GM23338 (cell line): ENCODE measurements around the gene PIK3CG. TPM values are rescaled to one million over a fixed set of nuclear protein-coding genes. Genes with fewer than 3 reads are reported as not detected.

ENCODE experiments used
- ATAC-seq: fragments of 200-7000 bp; cut with Tn5 transposase; 3 replicates; pipeline ENCODE4 v1.9.1; 2020
- DNase-seq: peaks from one replicate; pipeline ENCODE4 v3.0.0-alpha.2; 2015; ENCODE audit warnings: low spot score
- H2AFZ ChIP-seq: fragments of 200-600 bp; sonication (generic); 2 replicates; pipeline ENCODE4 v1.8.0; 2016; ENCODE audit warnings: antibody characterized with exemption, mild to moderate bottlenecking, moderate library complexity
- H3F3A ChIP-seq: fragments of 200-600 bp; sonication (generic); replicated peaks from 2 replicates; pipeline ENCODE4 v1.8.0; 2017; ENCODE audit warnings: antibody characterized with exemption, mixed run types, low read depth
- H3K27ac ChIP-seq: fragments of 200-600 bp; sonication (generic); 2 replicates; pipeline ENCODE4 v1.6.1; 2016; ENCODE audit warnings: low read depth
- H3K27me3 ChIP-seq: fragments of 200-600 bp; sonication (generic); 2 replicates; pipeline ENCODE4 v1.8.0; 2016; ENCODE audit warnings: mild to moderate bottlenecking, mixed run types, moderate library complexity; ENCODE audit not compliant: insufficient read depth
- H3K36me3 ChIP-seq: fragments of 200-600 bp; sonication (generic); 2 replicates; pipeline ENCODE4 v1.8.0; 2016; ENCODE audit warnings: mild to moderate bottlenecking; ENCODE audit not compliant: insufficient read depth
- H3K4me1 ChIP-seq: fragments of 200-600 bp; sonication (generic); 2 replicates; pipeline ENCODE4 v1.8.0; 2016; ENCODE audit warnings: mild to moderate bottlenecking, moderate library complexity; ENCODE audit not compliant: insufficient read depth
- H3K4me2 ChIP-seq: fragments of 200-600 bp; sonication (generic); 2 replicates; pipeline ENCODE4 v1.7.1; 2017; ENCODE audit warnings: mixed run types
- H3K4me3 ChIP-seq: fragments of 200-600 bp; sonication (generic); 2 replicates; pipeline ENCODE4 v1.6.1; 2016; ENCODE audit warnings: mixed run types
- H3K79me2 ChIP-seq: fragments of 200-600 bp; sonication (generic); replicated peaks from 2 replicates; pipeline ENCODE4 v1.8.0; 2017; ENCODE audit warnings: mild to moderate bottlenecking; ENCODE audit not compliant: insufficient read depth
- H3K9me2 ChIP-seq: fragments of 200-600 bp; sonication (generic); 2 replicates; pipeline ENCODE4 v1.8.0; 2017; ENCODE audit not compliant: insufficient read depth
- H4K20me1 ChIP-seq: fragments of 200-600 bp; sonication (generic); replicated peaks from 2 replicates; pipeline ENCODE4 v1.8.0; 2017; ENCODE audit warnings: mild to moderate bottlenecking; ENCODE audit not compliant: insufficient read depth
- H3K27ac Mint-ChIP-seq: 2 replicates; pipeline ENCODE4 v1.8.0; 2020; ENCODE audit warnings: inconsistent platforms, mild to moderate bottlenecking, moderate library complexity, mixed read lengths
- H3K27me3 Mint-ChIP-seq: 3 replicates; pipeline ENCODE4 v1.8.0; 2022; ENCODE audit warnings: low read depth, mild to moderate bottlenecking, moderate library complexity, mixed read lengths, inconsistent platforms; ENCODE audit not compliant: insufficient read depth, poor library complexity
- H3K36me3 Mint-ChIP-seq: 3 replicates; pipeline ENCODE4 v1.8.0; 2021; ENCODE audit warnings: low read depth, mild to moderate bottlenecking, inconsistent platforms, moderate library complexity, mixed read lengths
- H3K4me1 Mint-ChIP-seq: 3 replicates; pipeline ENCODE4 v1.8.0; 2020; ENCODE audit warnings: mild to moderate bottlenecking, inconsistent platforms, mixed read lengths
- H3K4me3 Mint-ChIP-seq: 3 replicates; pipeline ENCODE4 v1.8.0; 2021; ENCODE audit warnings: moderate library complexity, mild to moderate bottlenecking, inconsistent platforms, mixed read lengths
- H3K9me3 Mint-ChIP-seq: 3 replicates; pipeline ENCODE4 v1.8.0; 2020; ENCODE audit warnings: moderate library complexity, mild to moderate bottlenecking, inconsistent platforms, mixed read lengths
- CREB1 ChIP-seq: fragments of 250-450 bp; sonication (Bioruptor Pico); IDR thresholded peaks from 2 replicates; pipeline ENCODE4 v1.5.0; 2020; ENCODE audit warnings: low read depth, mild to moderate bottlenecking, moderate library complexity
- EZH2 ChIP-seq: fragments of 200-600 bp; sonication (generic); IDR thresholded peaks from one replicate; pipeline ENCODE4 v1.8.0; 2017; ENCODE audit warnings: antibody characterized with exemption, mild to moderate bottlenecking, low read depth; ENCODE audit not compliant: unreplicated experiment
- JUNB ChIP-seq: IDR thresholded peaks from one replicate; pipeline ENCODE4 v1.6.1; 2016; ENCODE audit warnings: antibody characterized with exemption; ENCODE audit not compliant: unreplicated experiment
- NANOG ChIP-seq: IDR thresholded peaks from 2 replicates; pipeline ENCODE4 v1.6.1; 2016; ENCODE audit warnings: antibody characterized with exemption, borderline replicate concordance
- POLR2AphosphoS5 ChIP-seq: IDR thresholded peaks from 2 replicates; pipeline ENCODE4 v1.6.1; 2016; ENCODE audit warnings: antibody characterized with exemption, low read depth
- STAT1 ChIP-seq: IDR thresholded peaks from one replicate; pipeline ENCODE4 v1.6.1; 2016; ENCODE audit warnings: antibody characterized with exemption; ENCODE audit not compliant: unreplicated experiment
- ZNF114 ChIP-seq: fragments of 250-450 bp; sonication (Bioruptor Pico); IDR thresholded peaks from 2 replicates; pipeline ENCODE4 v1.5.0; 2020; ENCODE audit warnings: mild to moderate bottlenecking, moderate library complexity
- ZNF331 ChIP-seq: fragments of 250-450 bp; sonication (Bioruptor Pico); IDR thresholded peaks from 2 replicates; pipeline ENCODE4 v1.5.0; 2020; ENCODE audit warnings: low read depth, mild to moderate bottlenecking, moderate library complexity
- polyA plus RNA-seq: library from polyadenylated mRNA; unstranded; fragments of >200 nt; fragmentation: Nextera tagmentation; extraction: Ambion mirVana; gene quantifications from 2 replicates; pipeline ENCODE4 v1.2.1, GENCODE V29; 2016
- total RNA-seq: library from RNA; depleted of rRNA; stranded (reverse); fragments of >200 nt; shearing (Covaris generic); gene quantifications from 2 replicates; pipeline ENCODE4 v1.2.3, GENCODE V29; 2014
- TF ChIP-seq, protein P1 (sequence below): IDR thresholded peaks from one replicate; pipeline ENCODE4 v1.6.1; 2018; ENCODE audit warnings: antibody characterized with exemption; ENCODE audit not compliant: unreplicated experiment
- TF ChIP-seq, protein P2 (sequence below), 2 experiments: fragments of 200-600 bp in 1 of 2; sonication (generic) in 1 of 2; conservative IDR thresholded peaks; 2 replicates each; pipeline versions ENCODE4 v1.5.1 to v1.6.1; 2016 to 2017; ENCODE audit warnings: antibody characterized with exemption in 2 of 2, low read depth in 2 of 2, mild to moderate bottlenecking in 2 of 2, moderate library complexity in 1 of 2
- TF ChIP-seq, protein P3 (sequence below): IDR thresholded peaks from 2 replicates; pipeline ENCODE4 v1.6.1; 2016; ENCODE audit warnings: antibody characterized with exemption
- TF ChIP-seq, protein P4 (sequence below): fragments of 250-450 bp; sonication (Bioruptor Pico); IDR thresholded peaks from 2 replicates; pipeline ENCODE4 v1.5.0; 2020; ENCODE audit warnings: mild to moderate bottlenecking, moderate library complexity

The PIK3CG gene
- total and polyA plus RNA-seq, 2 experiments from 2014 or later: not detected

DNA sequence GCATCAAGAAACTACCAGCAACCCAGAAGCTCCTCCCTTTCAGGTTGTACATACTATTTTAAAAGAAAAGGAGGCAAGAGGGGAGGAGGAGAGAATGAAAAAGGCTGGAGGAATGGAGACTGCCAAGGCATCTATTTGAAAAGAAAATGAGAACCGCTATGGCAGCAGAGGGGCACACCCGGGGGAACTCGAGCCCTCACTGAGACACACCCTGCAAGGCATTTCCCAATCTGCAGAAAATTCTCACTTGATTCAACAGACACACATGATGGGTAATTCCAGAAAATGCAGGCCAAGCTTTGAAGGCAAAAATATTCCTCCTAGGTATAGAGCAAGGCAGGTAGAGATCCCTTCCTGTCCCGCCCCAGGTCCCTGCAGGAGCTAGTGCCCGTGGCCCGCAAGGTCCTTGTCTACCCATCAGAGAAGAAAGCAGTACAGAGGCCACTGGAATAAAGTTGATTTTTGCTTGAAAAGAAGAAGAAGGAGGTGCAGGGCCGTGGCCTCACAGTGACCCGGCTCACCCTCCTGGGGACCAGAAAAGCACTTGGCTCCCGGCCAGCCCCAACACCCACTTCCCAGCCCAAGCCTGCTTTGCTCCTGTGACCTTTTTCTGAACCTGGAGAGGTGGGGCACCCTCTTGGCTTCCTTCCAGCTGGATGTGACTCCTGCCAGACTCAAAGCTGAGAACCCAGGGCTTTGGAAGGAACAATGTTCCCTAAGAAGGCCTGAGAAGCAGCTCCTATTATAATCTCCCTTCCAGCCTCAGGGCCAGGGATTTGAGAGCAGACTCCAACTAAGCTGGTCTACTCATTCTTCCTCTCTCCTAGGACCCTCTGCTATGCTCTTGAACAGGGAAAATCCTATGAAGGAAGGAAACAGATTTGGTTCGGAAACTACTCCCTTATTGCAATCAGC lies 6.2 kb upstream of the PIK3CG start:
- Histone ChIP-seq H3K27me3 (no peaks in the 10 kb centered on the region), H3K4me2 (no peak overlapping the region), H3K27ac (no peak overlapping the region), H3K36me3 (no peaks in the 10 kb centered on the region), H3F3A (no peaks in the 10 kb centered on the region), H3K9me2 (peaks cover 4% of the 10 kb centered on the region; the same call in 1 of the 2 replicates), H3K4me1 (no peaks in the 10 kb centered on the region), H4K20me1 (no peaks in the 10 kb centered on the region), H2AFZ (peak overlapping the region; percentile 52; the same call in 1 of the 2 replicates), H3K4me3 (no peak overlapping the region), H3K79me2 (no peaks in the 10 kb centered on the region)
- peaks cover 4% of the 10 kb centered on the region; the same call in 1 of the 3 replicates for H3K4me1 Mint-ChIP-seq
- ATAC-seq: no peak
- no peaks in the 10 kb centered on the region for H3K27me3 Mint-ChIP-seq
- H3K4me3 Mint-ChIP-seq: no peak overlapping the region
- no peaks in the 10 kb centered on the region for H3K9me3 Mint-ChIP-seq
- no peak overlapping the region for H3K27ac Mint-ChIP-seq
- TF ChIP-seq CREB1 (no peak), EZH2 (no peak), ZNF331 (CRISPR knock-in tag) (no peak), ZNF114 (CRISPR knock-in tag) (no peak), NANOG (no peak), JUNB (no peak), STAT1 (no peak), POLR2AphosphoS5 (no peak)
- TF ChIP-seq, protein P1, sequence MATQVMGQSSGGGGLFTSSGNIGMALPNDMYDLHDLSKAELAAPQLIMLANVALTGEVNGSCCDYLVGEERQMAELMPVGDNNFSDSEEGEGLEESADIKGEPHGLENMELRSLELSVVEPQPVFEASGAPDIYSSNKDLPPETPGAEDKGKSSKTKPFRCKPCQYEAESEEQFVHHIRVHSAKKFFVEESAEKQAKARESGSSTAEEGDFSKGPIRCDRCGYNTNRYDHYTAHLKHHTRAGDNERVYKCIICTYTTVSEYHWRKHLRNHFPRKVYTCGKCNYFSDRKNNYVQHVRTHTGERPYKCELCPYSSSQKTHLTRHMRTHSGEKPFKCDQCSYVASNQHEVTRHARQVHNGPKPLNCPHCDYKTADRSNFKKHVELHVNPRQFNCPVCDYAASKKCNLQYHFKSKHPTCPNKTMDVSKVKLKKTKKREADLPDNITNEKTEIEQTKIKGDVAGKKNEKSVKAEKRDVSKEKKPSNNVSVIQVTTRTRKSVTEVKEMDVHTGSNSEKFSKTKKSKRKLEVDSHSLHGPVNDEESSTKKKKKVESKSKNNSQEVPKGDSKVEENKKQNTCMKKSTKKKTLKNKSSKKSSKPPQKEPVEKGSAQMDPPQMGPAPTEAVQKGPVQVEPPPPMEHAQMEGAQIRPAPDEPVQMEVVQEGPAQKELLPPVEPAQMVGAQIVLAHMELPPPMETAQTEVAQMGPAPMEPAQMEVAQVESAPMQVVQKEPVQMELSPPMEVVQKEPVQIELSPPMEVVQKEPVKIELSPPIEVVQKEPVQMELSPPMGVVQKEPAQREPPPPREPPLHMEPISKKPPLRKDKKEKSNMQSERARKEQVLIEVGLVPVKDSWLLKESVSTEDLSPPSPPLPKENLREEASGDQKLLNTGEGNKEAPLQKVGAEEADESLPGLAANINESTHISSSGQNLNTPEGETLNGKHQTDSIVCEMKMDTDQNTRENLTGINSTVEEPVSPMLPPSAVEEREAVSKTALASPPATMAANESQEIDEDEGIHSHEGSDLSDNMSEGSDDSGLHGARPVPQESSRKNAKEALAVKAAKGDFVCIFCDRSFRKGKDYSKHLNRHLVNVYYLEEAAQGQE: no peak
- TF ChIP-seq, protein P2, sequence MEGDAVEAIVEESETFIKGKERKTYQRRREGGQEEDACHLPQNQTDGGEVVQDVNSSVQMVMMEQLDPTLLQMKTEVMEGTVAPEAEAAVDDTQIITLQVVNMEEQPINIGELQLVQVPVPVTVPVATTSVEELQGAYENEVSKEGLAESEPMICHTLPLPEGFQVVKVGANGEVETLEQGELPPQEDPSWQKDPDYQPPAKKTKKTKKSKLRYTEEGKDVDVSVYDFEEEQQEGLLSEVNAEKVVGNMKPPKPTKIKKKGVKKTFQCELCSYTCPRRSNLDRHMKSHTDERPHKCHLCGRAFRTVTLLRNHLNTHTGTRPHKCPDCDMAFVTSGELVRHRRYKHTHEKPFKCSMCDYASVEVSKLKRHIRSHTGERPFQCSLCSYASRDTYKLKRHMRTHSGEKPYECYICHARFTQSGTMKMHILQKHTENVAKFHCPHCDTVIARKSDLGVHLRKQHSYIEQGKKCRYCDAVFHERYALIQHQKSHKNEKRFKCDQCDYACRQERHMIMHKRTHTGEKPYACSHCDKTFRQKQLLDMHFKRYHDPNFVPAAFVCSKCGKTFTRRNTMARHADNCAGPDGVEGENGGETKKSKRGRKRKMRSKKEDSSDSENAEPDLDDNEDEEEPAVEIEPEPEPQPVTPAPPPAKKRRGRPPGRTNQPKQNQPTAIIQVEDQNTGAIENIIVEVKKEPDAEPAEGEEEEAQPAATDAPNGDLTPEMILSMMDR (conservative IDR thresholded peaks at IDR 0.05; ENCODE audit: low read depth in 2 of 2): no peak
- TF ChIP-seq, protein P3, sequence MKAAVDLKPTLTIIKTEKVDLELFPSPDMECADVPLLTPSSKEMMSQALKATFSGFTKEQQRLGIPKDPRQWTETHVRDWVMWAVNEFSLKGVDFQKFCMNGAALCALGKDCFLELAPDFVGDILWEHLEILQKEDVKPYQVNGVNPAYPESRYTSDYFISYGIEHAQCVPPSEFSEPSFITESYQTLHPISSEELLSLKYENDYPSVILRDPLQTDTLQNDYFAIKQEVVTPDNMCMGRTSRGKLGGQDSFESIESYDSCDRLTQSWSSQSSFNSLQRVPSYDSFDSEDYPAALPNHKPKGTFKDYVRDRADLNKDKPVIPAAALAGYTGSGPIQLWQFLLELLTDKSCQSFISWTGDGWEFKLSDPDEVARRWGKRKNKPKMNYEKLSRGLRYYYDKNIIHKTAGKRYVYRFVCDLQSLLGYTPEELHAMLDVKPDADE: no peak
- TF ChIP-seq, protein P4, sequence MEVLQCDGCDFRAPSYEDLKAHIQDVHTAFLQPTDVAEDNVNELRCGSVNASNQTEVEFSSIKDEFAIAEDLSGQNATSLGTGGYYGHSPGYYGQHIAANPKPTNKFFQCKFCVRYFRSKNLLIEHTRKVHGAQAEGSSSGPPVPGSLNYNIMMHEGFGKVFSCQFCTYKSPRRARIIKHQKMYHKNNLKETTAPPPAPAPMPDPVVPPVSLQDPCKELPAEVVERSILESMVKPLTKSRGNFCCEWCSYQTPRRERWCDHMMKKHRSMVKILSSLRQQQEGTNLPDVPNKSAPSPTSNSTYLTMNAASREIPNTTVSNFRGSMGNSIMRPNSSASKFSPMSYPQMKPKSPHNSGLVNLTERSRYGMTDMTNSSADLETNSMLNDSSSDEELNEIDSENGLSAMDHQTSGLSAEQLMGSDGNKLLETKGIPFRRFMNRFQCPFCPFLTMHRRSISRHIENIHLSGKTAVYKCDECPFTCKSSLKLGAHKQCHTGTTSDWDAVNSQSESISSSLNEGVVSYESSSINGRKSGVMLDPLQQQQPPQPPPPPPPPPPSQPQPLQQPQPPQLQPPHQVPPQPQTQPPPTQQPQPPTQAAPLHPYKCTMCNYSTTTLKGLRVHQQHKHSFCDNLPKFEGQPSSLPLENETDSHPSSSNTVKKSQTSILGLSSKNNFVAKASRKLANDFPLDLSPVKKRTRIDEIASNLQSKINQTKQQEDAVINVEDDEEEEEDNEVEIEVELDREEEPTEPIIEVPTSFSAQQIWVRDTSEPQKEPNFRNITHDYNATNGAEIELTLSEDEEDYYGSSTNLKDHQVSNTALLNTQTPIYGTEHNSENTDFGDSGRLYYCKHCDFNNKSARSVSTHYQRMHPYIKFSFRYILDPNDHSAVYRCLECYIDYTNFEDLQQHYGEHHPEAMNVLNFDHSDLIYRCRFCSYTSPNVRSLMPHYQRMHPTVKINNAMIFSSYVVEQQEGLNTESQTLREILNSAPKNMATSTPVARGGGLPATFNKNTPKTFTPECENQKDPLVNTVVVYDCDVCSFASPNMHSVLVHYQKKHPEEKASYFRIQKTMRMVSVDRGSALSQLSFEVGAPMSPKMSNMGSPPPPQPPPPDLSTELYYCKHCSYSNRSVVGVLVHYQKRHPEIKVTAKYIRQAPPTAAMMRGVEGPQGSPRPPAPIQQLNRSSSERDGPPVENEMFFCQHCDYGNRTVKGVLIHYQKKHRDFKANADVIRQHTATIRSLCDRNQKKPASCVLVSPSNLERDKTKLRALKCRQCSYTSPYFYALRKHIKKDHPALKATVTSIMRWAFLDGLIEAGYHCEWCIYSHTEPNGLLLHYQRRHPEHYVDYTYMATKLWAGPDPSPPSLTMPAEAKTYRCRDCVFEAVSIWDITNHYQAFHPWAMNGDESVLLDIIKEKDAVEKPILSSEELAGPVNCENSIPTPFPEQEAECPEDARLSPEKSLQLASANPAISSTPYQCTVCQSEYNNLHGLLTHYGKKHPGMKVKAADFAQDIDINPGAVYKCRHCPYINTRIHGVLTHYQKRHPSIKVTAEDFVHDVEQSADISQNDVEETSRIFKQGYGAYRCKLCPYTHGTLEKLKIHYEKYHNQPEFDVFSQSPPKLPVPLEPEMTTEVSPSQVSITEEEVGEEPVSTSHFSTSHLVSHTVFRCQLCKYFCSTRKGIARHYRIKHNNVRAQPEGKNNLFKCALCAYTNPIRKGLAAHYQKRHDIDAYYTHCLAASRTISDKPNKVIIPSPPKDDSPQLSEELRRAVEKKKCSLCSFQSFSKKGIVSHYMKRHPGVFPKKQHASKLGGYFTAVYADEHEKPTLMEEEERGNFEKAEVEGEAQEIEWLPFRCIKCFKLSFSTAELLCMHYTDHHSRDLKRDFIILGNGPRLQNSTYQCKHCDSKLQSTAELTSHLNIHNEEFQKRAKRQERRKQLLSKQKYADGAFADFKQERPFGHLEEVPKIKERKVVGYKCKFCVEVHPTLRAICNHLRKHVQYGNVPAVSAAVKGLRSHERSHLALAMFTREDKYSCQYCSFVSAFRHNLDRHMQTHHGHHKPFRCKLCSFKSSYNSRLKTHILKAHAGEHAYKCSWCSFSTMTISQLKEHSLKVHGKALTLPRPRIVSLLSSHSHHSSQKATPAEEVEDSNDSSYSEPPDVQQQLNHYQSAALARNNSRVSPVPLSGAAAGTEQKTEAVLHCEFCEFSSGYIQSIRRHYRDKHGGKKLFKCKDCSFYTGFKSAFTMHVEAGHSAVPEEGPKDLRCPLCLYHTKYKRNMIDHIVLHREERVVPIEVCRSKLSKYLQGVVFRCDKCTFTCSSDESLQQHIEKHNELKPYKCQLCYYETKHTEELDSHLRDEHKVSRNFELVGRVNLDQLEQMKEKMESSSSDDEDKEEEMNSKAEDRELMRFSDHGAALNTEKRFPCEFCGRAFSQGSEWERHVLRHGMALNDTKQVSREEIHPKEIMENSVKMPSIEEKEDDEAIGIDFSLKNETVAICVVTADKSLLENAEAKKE (CRISPR knock-in tag): no peak
- DNase-seq: no peak
- no peaks in the 10 kb centered on the region for H3K36me3 Mint-ChIP-seq
